ENCODE results near the gene ATP2B2.
"Not testable (repeated sequence)": the region's sequence is repeated elsewhere in the genome, so short reads cannot be mapped to it uniquely, and the experiment has no call there.

Gene ATP2B2

GRCh38 chr3:10396931-10397330, 108.5 kb downstream of the ATP2B2 start:
- DNase-seq: no peak

- no peak for DNase-seq
These were observed 109.3 kb downstream of the ATP2B2 start for GRCh38 chr3:10396083-10396482.

GRCh38 chr3:10395671-10396070, 109.7 kb downstream of the ATP2B2 start:
- no peak for DNase-seq

GRCh38 chr3:10395196-10395595, 110.2 kb downstream of the ATP2B2 start:
- DNase-seq: no peak

GRCh38 chr3:10394491-10395025, 110.8 kb downstream of the ATP2B2 start:
- DNase-seq: no peak

GRCh38 chr3:10393514-10393913, 111.9 kb downstream of the ATP2B2 start:
- no peak for DNase-seq

GRCh38 chr3:10392906-10393461, 112.4 kb downstream of the ATP2B2 start:
- DNase-seq: no peak

GRCh38 chr3:10392244-10392643, 113.1 kb downstream of the ATP2B2 start:
- no peak for DNase-seq

- no peak for DNase-seq
These were observed 114.0 kb downstream of the ATP2B2 start for GRCh38 chr3:10391391-10391790.

- DNase-seq: no peak
These were observed 114.6 kb downstream of the ATP2B2 start for GRCh38 chr3:10390641-10391373.

GRCh38 chr3:10389995-10390394, 115.4 kb downstream of the ATP2B2 start:
- DNase-seq: no peak

- no peak for DNase-seq
These were observed 116.0 kb downstream of the ATP2B2 start for GRCh38 chr3:10389339-10389738.

- no peak for DNase-seq
These were observed 117.3 kb downstream of the ATP2B2 start for GRCh38 chr3:10387881-10388609.

- no peak for DNase-seq
These were observed 119.3 kb downstream of the ATP2B2 start for GRCh38 chr3:10386121-10386520.

GRCh38 chr3:10384541-10385360, 120.6 kb downstream of the ATP2B2 start:
- no peak for DNase-seq

- no peak for DNase-seq
These were observed 121.5 kb downstream of the ATP2B2 start for GRCh38 chr3:10383850-10384248.

GRCh38 chr3:10382892-10383849, 122.2 kb downstream of the ATP2B2 start:
- no peak for DNase-seq

GRCh38 chr3:10382445-10382844, 122.9 kb downstream of the ATP2B2 start:
- not testable (repeated sequence) for DNase-seq

GRCh38 chr3:10381336-10381735, 124.0 kb downstream of the ATP2B2 start:
- no peak for DNase-seq

GRCh38 chr3:10380906-10381305, 124.5 kb downstream of the ATP2B2 start:
- DNase-seq: no peak

- no peak for DNase-seq
These were observed 125.4 kb downstream of the ATP2B2 start for GRCh38 chr3:10379961-10380360.

- DNase-seq: no peak
These were observed 126.2 kb downstream of the ATP2B2 start for GRCh38 chr3:10379161-10379560.

All from NCI-H1436 treated with DMSO at 0.1 percent for 48 hours (cell line).